ENCODE measurements around the gene RHCE.
"Not testable (repeated sequence)": the region's sequence is repeated elsewhere in the genome, so short reads cannot be mapped to it uniquely, and the experiment has no call there.

RHCE gene

DNA sequence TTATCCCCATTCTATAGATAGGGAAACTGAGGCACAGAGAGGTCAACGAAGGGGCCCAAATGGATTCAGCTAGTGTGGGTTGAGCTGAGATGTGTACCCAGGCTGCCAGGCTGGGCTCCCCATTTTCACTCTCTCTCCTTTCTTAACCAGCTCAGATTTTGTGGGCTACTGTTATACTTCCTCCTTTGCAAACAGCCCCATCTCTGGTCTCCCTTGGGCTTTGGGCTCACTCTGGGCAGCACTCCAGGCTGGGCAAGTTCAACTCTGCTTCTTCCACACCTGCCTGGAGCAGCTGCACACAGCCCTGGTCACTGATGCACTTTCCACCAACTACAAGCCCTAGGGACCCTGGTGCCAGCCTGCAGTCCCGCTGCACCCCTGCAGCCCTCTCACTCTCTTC is 22.5 kb downstream of the RHCE start:
- DNase-seq (ENCODE audit: low spot score): not testable (repeated sequence)

GRCh38 chr1:25397549-25397948 is 23.1 kb downstream of the RHCE start:
- not testable (repeated sequence) for DNase-seq (ENCODE audit: low spot score)

- DNase-seq (ENCODE audit: low spot score): no peak
These were observed 27.8 kb downstream of the RHCE start for GRCh38 chr1:25392841-25393240.

DNA sequence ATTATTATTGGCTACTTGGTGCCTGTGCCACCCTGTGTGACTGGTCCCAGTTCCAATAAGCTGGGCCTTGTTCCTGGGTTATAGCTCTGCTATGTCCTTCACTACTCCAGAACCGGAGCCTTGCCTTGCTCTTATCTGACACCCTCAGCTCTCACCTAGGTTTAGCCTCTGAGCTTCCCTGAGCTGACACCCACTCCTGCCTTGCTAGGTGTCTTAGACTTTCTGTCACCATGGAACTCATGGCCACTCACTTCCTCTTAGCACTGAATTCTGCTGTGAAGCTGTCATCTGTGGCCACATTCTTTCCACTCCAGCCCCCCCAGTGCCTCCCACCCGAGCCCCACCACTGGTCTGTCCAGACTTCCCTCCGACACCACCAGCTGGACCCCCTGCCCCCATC is 30.9 kb downstream of the RHCE start:
- not testable (repeated sequence) for DNase-seq (ENCODE audit: low spot score)

DNA sequence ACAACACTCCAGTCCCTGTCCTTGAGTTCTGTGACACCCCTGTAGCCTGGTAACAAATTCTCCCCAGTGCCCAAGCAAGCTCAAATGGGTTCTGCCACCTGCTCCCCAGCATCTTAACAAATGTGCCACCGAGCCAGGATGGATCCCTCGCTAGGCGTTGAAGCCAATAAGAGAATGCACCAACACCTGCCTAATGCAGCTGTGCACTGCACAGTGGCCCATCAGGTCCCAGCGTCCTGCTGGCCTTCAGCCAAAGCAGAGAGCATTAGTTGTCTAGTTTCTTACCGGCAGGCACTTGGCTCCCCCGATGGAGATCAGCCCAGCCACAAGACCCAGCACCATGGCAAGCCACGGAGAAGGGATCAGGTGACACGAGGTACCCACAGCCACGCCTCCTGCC is 31.9 kb downstream of the RHCE start:
- not testable (repeated sequence) for DNase-seq (ENCODE audit: low spot score)

DNA sequence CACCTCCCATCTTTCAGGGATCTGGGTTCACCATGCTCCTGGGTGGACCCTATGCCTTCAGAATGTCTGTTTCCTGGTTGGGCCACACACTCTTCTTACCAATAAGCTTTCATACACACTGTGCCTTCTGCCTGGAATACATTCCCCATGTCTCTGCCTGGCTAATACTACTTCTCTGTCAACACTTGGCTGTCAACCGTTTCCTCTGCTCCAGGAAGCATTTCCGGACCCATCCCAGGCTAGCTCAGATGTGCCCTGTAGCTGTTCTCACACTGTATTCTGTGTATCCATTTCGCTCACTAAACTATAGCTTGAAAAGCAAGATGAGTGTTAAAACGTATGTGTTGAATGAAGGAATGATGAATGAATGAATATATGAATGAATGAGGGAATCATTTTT is 33.5 kb downstream of the RHCE start:
- DNase-seq (ENCODE audit: low spot score): not testable (repeated sequence)

- DNase-seq (ENCODE audit: low spot score): not testable (repeated sequence)
These were observed 36.8 kb downstream of the RHCE start for GRCh38 chr1:25383875-25384274.

GRCh38 chr1:25383090-25383489 is 37.5 kb downstream of the RHCE start:
- not testable (repeated sequence) for DNase-seq (ENCODE audit: low spot score)

GRCh38 chr1:25382543-25382942 is 38.1 kb downstream of the RHCE start:
- DNase-seq (ENCODE audit: low spot score): not testable (repeated sequence)

DNA sequence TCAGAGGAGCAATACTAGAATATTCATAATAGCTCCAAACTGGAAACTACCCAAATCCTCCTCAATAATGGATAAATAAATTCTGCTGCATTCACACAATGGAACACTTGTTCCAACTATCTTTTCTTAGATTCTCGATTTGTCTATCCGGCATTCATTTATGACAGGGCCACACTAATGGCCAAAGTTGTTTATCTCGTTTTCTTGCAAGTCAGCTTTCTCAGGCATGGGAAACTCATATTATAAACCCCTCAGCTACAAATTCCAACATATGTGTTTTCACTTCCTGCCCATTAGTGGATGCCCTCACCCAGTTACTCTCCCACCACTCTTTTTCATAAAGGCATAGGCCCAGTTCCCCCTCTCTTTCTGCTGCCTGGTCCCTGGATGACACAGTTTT is 42.3 kb downstream of the RHCE start:
- DNase-seq (ENCODE audit: low spot score): not testable (repeated sequence)

GRCh38 chr1:25371757-25372156 is 48.9 kb downstream of the RHCE start:
- DNase-seq (ENCODE audit: low spot score): not testable (repeated sequence)

DNA sequence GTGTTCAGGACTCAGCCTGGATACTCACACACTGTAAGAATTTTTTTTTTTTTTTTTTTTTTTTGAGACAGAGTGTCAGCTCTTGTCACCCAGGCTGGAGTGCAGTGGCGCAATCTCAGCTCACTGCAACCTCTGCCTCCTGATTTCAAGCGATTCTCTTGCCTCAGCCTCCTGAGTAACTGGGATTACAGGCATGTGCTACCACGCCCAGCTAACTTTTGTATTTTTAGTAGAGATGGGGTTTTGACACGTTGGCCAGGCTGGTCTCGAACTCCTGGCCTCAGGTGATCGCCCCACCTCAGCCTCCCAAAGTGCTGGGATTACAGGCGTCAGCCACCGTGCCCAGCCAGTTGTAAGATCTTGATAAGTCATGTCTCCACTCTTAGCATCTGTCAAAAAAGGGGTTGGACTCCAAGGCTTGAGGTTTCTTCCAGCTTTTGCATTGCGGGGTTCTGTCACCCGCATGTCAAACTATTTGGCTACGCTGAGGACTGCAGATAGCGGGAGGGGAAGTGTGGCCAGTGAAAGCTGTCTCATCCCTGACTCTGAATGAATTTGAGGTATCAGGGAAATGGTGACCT is 50.8 kb downstream of the RHCE start:
- not testable (repeated sequence) for DNase-seq (ENCODE audit: low spot score)

- DNase-seq (ENCODE audit: low spot score): no peak
These were observed 51.4 kb downstream of the RHCE start for GRCh38 chr1:25369241-25369640.

DNA sequence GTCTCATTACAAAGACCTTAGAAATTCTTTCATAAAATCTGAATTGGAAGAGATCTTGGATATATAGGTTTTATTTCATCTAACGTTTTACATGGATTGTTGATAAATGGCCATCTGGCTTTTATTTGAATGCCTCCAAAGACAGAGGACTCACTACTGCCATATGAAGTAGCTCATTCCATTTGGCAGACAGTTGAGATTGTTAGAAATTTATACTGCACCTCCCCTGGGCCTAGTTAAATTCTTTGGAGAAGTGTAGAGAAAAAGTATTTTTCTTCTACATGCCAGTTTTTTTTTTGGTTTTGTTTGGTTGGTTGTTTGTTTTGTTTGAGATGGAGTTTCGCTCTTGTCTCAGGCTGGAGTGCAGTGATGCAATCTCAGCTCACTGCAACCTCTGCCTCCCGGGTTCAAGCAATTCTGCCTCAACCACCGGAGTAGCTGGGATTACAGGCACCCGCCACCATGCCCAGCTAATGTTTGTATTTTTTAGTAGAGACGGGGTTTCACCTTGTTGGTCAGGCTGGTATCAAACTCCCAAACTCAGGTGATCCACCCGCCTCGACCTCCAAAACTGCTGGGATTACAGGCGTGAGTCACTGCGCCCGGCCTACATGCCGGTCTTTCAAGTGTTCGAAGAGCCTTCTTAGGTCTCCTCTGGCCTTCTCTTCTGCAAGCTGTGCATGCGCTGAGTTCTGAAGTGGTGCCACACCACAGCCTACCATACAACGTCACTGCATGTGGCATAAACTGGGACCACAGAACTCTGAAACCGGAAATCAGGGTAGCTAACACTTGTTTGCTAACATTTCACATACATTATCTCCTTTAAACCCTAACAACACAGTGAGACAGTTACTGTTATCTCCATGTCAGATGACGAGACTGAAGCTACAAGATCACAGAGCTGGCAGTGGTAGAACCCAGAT is 57.7 kb downstream of the RHCE start:
- DNase-seq (ENCODE audit: low spot score): not testable (repeated sequence)

DNA sequence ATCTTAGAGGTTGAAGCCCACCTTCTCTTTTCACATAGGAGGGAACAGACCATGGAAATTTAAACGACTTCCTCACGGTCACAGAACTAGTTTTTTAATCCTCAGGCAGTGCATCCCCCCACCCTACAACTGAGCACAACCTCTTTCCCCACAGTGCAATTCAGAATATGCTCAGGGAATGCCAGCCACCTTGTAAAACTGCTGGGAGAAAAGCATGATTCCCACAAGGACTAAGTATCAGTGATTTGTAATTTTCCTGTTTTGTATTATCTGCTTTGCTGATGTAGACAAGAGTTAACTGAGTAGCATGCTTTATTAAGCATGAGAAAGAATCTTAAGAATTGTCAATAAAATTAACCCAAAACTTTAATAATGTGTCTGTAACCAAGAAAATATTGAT is 58.7 kb downstream of the RHCE start:
- DNase-seq (ENCODE audit: low spot score): no peak

DNA sequence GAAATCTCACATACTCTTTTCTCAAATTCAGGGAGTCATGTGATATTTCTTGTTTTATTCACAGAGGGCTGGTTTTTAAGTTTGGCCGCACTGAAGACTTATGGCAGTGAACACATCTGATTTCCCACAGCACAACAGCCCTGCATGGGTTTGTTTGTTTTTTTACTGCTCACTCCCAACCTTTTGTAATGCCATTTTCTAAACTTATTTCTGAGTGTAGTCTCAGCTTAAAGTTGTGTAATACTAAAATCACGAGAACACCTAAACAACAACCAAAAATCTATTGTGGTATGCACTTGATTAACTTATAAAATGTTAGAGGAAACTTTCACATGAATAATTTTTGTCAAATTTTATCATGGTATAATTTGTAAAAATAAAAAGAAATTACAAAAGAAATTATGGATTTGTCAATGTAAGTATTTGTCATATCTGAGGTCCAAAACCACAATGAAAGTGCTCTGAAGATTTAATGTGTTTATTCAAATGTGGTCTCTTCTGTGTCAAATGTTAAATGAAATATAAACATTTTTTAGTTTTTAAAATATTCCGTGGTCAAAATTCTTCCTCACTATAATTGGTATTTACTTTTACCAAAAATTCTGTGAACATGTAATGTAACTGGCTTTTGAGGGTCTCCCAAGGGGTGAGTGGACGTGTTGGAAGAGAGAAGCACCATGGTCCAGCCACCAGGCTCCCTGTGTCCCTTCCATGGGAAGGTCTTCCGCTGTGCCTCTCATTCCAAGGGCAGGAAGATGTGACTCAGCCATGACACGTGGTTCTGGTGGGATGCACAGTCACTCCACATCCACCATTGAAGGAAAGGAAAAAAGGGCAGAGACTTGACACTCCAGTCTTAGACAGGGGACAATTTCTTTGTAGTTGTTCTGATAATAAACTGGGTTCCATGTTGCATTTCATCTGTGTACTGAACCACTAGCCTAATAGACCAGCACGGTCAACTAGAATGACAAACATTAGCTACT is 59.7 kb downstream of the RHCE start:
- DNase-seq (ENCODE audit: low spot score): no peak

DNA sequence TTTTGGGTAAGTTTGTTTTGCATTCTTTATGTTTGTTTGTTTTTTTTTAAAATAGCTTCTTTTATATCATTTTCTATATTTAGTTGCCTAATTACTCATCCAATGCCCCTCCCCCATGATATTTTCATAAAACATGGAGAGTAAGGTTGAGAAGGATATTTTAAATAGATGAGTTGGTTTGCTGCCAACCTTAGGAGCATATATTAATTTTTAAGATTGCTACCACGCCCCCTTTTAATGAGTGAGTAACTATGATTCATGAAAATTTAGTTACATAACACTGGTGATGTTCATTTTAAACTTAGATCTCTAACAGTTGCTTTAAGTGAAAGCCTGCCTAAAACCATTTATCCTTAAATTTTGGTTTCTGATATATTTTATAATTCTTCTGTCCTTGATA is 63.8 kb downstream of the RHCE start:
- no peak for DNase-seq (ENCODE audit: low spot score)

GRCh38 chr1:25356441-25356840 is 64.2 kb downstream of the RHCE start:
- DNase-seq (ENCODE audit: low spot score): no peak

DNA sequence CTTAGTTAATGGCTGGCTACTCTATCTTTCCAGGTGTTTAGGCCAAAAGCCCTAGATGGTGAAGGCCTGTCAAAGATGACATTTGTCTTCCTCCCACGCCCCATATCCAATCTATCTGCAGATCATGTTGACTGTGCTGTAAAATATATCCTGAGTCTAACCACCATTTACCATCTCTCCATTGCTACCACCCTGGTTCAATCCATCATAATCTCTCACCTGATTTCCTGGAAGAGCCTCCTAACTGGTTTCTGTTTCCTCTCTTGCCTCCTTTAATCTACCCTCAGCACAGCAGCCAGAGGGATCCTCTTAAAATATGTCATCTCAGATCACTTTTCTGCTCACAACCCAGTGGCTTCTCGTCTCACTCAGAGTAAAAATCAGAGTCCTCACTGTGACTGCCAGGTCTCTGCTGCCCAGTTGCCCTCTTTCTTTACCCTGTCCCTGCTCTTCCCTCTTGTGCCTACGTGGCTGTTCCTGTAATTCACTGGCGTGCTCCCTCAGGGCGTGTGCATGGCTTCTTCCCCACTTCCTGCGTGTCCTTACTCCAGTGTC is 64.7 kb downstream of the RHCE start:
- no peak for DNase-seq (ENCODE audit: low spot score)

- no peak for DNase-seq (ENCODE audit: low spot score)
These were observed 71.0 kb downstream of the RHCE start for GRCh38 chr1:25349606-25350005.

- DNase-seq (ENCODE audit: low spot score): no peak
These were observed 73.1 kb downstream of the RHCE start for GRCh38 chr1:25347556-25347955.

DNA sequence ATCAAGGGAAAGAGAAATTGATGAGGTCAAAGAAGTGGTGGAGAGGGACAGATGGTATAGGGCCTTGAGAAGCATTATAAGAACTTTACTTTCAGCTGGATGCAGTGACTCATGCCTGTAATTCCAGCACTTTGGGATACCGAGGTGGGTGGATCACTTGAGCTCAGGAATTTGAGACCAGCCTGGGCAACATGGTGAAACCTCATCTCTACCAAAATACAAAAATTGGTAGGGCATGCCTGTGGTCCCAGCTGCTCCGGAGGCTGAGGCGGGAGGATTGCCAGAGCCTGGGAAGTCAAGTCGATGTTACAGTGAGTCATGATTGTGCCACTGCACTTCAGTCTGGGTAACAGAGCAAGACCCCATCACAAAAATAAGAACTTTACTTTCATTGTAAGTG is 76.8 kb downstream of the RHCE start:
- DNase-seq (ENCODE audit: low spot score): no peak
